Adrenal gland (tissue), 12 donors: Measurements from ENCODE around the gene ICAM2. TPM values are rescaled to one million over a fixed set of nuclear protein-coding genes. Genes with fewer than 3 reads are reported as not detected.

Source experiments
- DNase-seq, 7 donors: peaks; one replicate each; pipeline ENCODE4 v3.0.0-alpha.2; 2019 to 2020
- H3K27ac ChIP-seq, 5 donors: fragments of 200-600 bp; sonication (generic) in 4 of 5; 1 replicate in 3 of 5; 2 replicates in 2 of 5; pipeline versions ENCODE4 v1.5.1 to v1.8.0; 2016 to 2020; ENCODE audit warnings: mild to moderate bottlenecking in 1 of 5
- H3K27me3 ChIP-seq: fragments of 200-600 bp; 2 replicates; pipeline ENCODE4 v1.8.0; 2021
- H3K36me3 ChIP-seq, 2 donors: fragments of 200-600 bp; replicated peaks in 1 of 2; 1 replicate in 1 of 2; 2 replicates in 1 of 2; pipeline versions ENCODE4 v1.5.1 to v1.8.0; 2018 to 2022
- H3K4me1 ChIP-seq, 2 donors: fragments of 200-600 bp; replicated peaks in 1 of 2; 1 replicate in 1 of 2; 2 replicates in 1 of 2; pipeline versions ENCODE4 v1.5.1 to v1.8.0; 2018 to 2021
- H3K4me3 ChIP-seq, 4 donors: fragments of 200-600 bp; sonication (generic) in 3 of 4; one replicate each; pipeline ENCODE4 v1.5.1; 2016 to 2018
- H3K9me3 ChIP-seq, 3 donors: fragments of 200-600 bp; sonication (generic) in 1 of 3; replicated peaks in 1 of 3; 1 replicate in 2 of 3; 2 replicates in 1 of 3; pipeline versions ENCODE4 v1.5.1 to v1.8.0; 2016 to 2021
- CTCF ChIP-seq, 6 experiments: fragments of 450-650 bp in 4 of 6; fragments of 200-600 bp in 2 of 6; sonication (generic) in 1 of 6; IDR thresholded peaks; 1 replicate in 5 of 6; 2 replicates in 1 of 6; pipeline versions ENCODE4 v1.5.1 to v1.8.0; 2016 to 2021; ENCODE audit warnings: antibody characterized with exemption in 6 of 6, mild to moderate bottlenecking in 2 of 6, moderate library complexity in 1 of 6
- POLR2A ChIP-seq, 2 donors: fragments of 450-650 bp; IDR thresholded peaks; one replicate each; pipeline ENCODE4 v1.6.1; 2017; ENCODE audit warnings: antibody characterized with exemption in 2 of 2, mild to moderate bottlenecking in 2 of 2, moderate library complexity in 1 of 2
- WGBS, 4 donors: extraction: QIAGEN DNeasy Blood & Tissue Kit in 2 of 4; methylation state at CpG; one replicate each; pipeline versions ENCODE4 v1.1.5 to v1.1.7; 2013 to 2017; 5-methylcytosine and 5-hydroxymethylcytosine counted together
- intact Hi-C, 2 donors: fragments of 100-400 bp; cut with DNase I; formaldehyde crosslinking; loops; one replicate each; pipeline versions ENCODE4 v1.14.1 to v1.15.0; 2022 to 2023
- polyA plus RNA-seq, 3 donors: library from polyadenylated mRNA; stranded (reverse); fragments of 200-250 nt in 2 of 3; fragments of 350-450 nt in 1 of 3; fragmentation: Illumina TruSeq in 1 of 3; extraction: RNeasy Lipid Tissue Mini Kit (QIAGEN cat#74804) in 1 of 3; gene quantifications; one replicate each; pipeline ENCODE4 v1.2.3, GENCODE V29; 2013 to 2014
- total RNA-seq, 9 donors: library from RNA; depleted of rRNA in 4 of 9; stranded (reverse); fragments of >200 nt in 4 of 9; fragments of 120-200 nt in 1 of 9; fragmentation: NEBNext Ultra II Directional in 1 of 9; extraction: Animal tissue kit (Norgen Biotek cat#: 25700) in 1 of 9; gene quantifications; one replicate each; pipeline versions ENCODE4 v1.1.0 to v1.2.4, GENCODE V29; 2013 to 2023
- donor health status: healthy with polysubstance abuse.
- donor health status: Bipolar disorder and iron deficiency.
- donor health status: DM: yes; HTN: yes; CAD: no.
- donor health status: DM: no; HTN: no; CAD: no.
- donor health status: DM: no; HTN: no; CAD: no.
- donor health status: DM: yes; HTN: yes; CAD: no.

ICAM2 gene
- total and polyA plus RNA-seq, 12 donors, result 9.6 to 42.2 (median 20.9) TPM

GRCh38 chr17:63955232-63955631 lies 65.2 kb downstream of the ICAM2 start:
- no peaks in the 10 kb centered on the region for H3K36me3 ChIP-seq
- no peak overlapping the region for H3K27ac ChIP-seq
- no peaks in the 10 kb centered on the region for H3K27me3 ChIP-seq
- intact Hi-C loops, result no loop called here
- no peak overlapping the region for H3K4me3 ChIP-seq
- TF ChIP-seq CTCF (IDR thresholded peaks at IDR 0.05) (no peak), POLR2A (IDR thresholded peaks at IDR 0.05) (no peak)
- no peak for DNase-seq
- 83 to 86% (median 86%) methylated on average over 11 of the region's 11 CpGs for WGBS, 4 donors
- no peaks in the 10 kb centered on the region for H3K9me3 ChIP-seq
- peaks cover 0 to 5% of the 10 kb centered on the region in 2 donors for H3K4me1 ChIP-seq

- no peak overlapping the region for H3K27ac ChIP-seq
- DNase-seq, result no peak
- TF ChIP-seq POLR2A (IDR thresholded peaks at IDR 0.05) (no peak), CTCF (IDR thresholded peaks at IDR 0.05) (no peak)
- H3K36me3 ChIP-seq, result no peaks in the 10 kb centered on the region
- intact Hi-C loops, result no loop called here
- H3K4me3 ChIP-seq, result no peak overlapping the region
- H3K27me3 ChIP-seq, result no peaks in the 10 kb centered on the region
- peaks cover 0 to 5% of the 10 kb centered on the region in 2 donors for H3K4me1 ChIP-seq
- WGBS, 4 donors, result 61 to 74% (median 64%) methylated on average over 9 to 11 of the region's 11 CpGs
- no peaks in the 10 kb centered on the region for H3K9me3 ChIP-seq
Measured at GRCh38 chr17:63954402-63955063, 65.9 kb downstream of the ICAM2 start.

Other genes with a start within 250 kb of the ICAM2 start
- 100 to 1,000 TPM in 4 of 9 donors, 10 to 100 TPM in 5; 46.8 to 148 (median 98.1) TPM for gene CCDC47, start 247.0 kb downstream of the ICAM2 start, total RNA-seq
- 100 to 1,000 TPM in 1 of 3 donors, 10 to 100 TPM in 2; 24.2 to 216 (median 29.0) TPM for gene CCDC47, start 247.0 kb downstream of the ICAM2 start, polyA plus RNA-seq
- gene DDX42, start 246.5 kb downstream of the ICAM2 start, total RNA-seq, result 10 to 100 TPM; 45.0 to 99.8 (median 82.5) TPM
- gene DDX42, start 246.5 kb downstream of the ICAM2 start, polyA plus RNA-seq, result 100 to 1,000 TPM in 1 of 3 donors, 10 to 100 TPM in 2; 80.3 to 109 (median 88.8) TPM
- gene PSMC5, start 193.2 kb downstream of the ICAM2 start, total RNA-seq, result 100 to 1,000 TPM in 5 of 9 donors, 10 to 100 TPM in 4; 64.1 to 167 (median 125) TPM
- 100 to 1,000 TPM; 232 to 273 (median 247) TPM for gene PSMC5, start 193.2 kb downstream of the ICAM2 start, polyA plus RNA-seq
- gene FTSJ3, start 193.0 kb downstream of the ICAM2 start, total RNA-seq, result 10 to 100 TPM; 32.4 to 56.1 (median 42.9) TPM
- 10 to 100 TPM; 19.4 to 54.1 (median 44.9) TPM for gene FTSJ3, start 193.0 kb downstream of the ICAM2 start, polyA plus RNA-seq
- gene SMARCD2, start 177.9 kb downstream of the ICAM2 start, total RNA-seq, result 100 to 1,000 TPM in 4 of 9 donors, 10 to 100 TPM in 5; 41.9 to 185 (median 85.0) TPM
- 10 to 100 TPM; 43.1 to 53.7 (median 52.7) TPM for gene SMARCD2, start 177.9 kb downstream of the ICAM2 start, polyA plus RNA-seq
- under 1 TPM in 1 of 9 donors, not detected in 8; 0.61 TPM for gene CSH2, start 147.0 kb downstream of the ICAM2 start, total RNA-seq
- not detected for gene CSH2, start 147.0 kb downstream of the ICAM2 start, polyA plus RNA-seq
- not detected for gene GH2, start 138.7 kb downstream of the ICAM2 start, total RNA-seq
- gene GH2, start 138.7 kb downstream of the ICAM2 start, polyA plus RNA-seq, result not detected
- gene CSH1, start 124.1 kb downstream of the ICAM2 start, total RNA-seq, result 1 to 10 TPM in 1 of 9 donors, not detected in 8; 1.4 TPM
- gene CSH1, start 124.1 kb downstream of the ICAM2 start, polyA plus RNA-seq, result not detected
- gene CSHL1, start 109.4 kb downstream of the ICAM2 start, total RNA-seq, result not detected
- not detected for gene CSHL1, start 109.4 kb downstream of the ICAM2 start, polyA plus RNA-seq
- gene GH1, start 101.8 kb downstream of the ICAM2 start, total RNA-seq, result not detected
- not detected for gene GH1, start 101.8 kb downstream of the ICAM2 start, polyA plus RNA-seq
- 1 to 10 TPM in 7 of 9 donors, under 1 TPM in 1, not detected in 1; 0.69 to 4.5 (median 2.2) TPM for gene CD79B, start 88.3 kb downstream of the ICAM2 start, total RNA-seq
- gene CD79B, start 88.3 kb downstream of the ICAM2 start, polyA plus RNA-seq, result 1 to 10 TPM; 1.7 to 3.0 (median 2.5) TPM
- gene SCN4A, start 47.7 kb downstream of the ICAM2 start, total RNA-seq, result 1 to 10 TPM in 8 of 9 donors, under 1 TPM in 1; 0.30 to 4.2 (median 1.5) TPM
- 1 to 10 TPM in 2 of 3 donors, under 1 TPM in 1; 0.42 to 1.9 (median 1.4) TPM for gene SCN4A, start 47.7 kb downstream of the ICAM2 start, polyA plus RNA-seq
- 1 to 10 TPM in 1 of 9 donors, under 1 TPM in 6, not detected in 2; 0.26 to 1.8 (median 0.57) TPM for gene PRR29, start 22.3 kb downstream of the ICAM2 start, total RNA-seq
- gene PRR29, start 22.3 kb downstream of the ICAM2 start, polyA plus RNA-seq, result under 1 TPM; 0.05 to 0.72 (median 0.71) TPM
- gene ERN1, start 109.5 kb upstream of the ICAM2 start, total RNA-seq, result 100 to 1,000 TPM in 5 of 9 donors, 10 to 100 TPM in 4; 40.4 to 205 (median 111) TPM
- gene ERN1, start 109.5 kb upstream of the ICAM2 start, polyA plus RNA-seq, result 10 to 100 TPM; 31.9 to 52.4 (median 32.6) TPM
- gene TEX2, start 242.6 kb upstream of the ICAM2 start, total RNA-seq, result 10 to 100 TPM; 56.5 to 91.5 (median 63.0) TPM
- 10 to 100 TPM; 12.0 to 80.6 (median 18.5) TPM for gene TEX2, start 242.6 kb upstream of the ICAM2 start, polyA plus RNA-seq